Ovary (tissue), 9 donors: Measurements from ENCODE around the gene OR13C8. TPM values are rescaled to one million over a fixed set of nuclear protein-coding genes. Genes with fewer than 3 reads are reported as not detected.

Experiments
- polyA plus RNA-seq, 2 donors: library from polyadenylated mRNA; stranded (reverse); fragments of 200-250 nt in 1 of 2; fragments of 350-450 nt in 1 of 2; fragmentation: Illumina TruSeq in 1 of 2; extraction: RNeasy Lipid Tissue Mini Kit (QIAGEN cat#74804) in 1 of 2; gene quantifications; one replicate each; pipeline ENCODE4 v1.2.3, GENCODE V29; 2013 to 2014
- total RNA-seq, 7 donors: library from RNA; depleted of rRNA in 2 of 7; stranded (reverse); fragments of >200 nt in 2 of 7; fragmentation: NEBNext Ultra II Directional in 3 of 7; extraction: Animal tissue kit (Norgen Biotek cat#: 25700) in 3 of 7; gene quantifications; one replicate each; pipeline versions ENCODE4 v1.1.0 to v1.2.4, GENCODE V29; 2016 to 2023
- donor health status: DM: no; HTN: no; CAD: no; lungs with moderate emphysema.
- donor health status: DM: no; HTN: no; CAD: no.
- donor health status: Bipolar disorder and iron deficiency.
- donor health status: DM: yes; HTN: yes; CAD: no.
- donor health status: DM: no; HTN: no; CAD: no.
- donor health status: DM: yes; HTN: yes; CAD: no.

Gene OR13C8
- total and polyA plus RNA-seq, 9 donors, result not detected

Other genes with a start within 250 kb of the OR13C8 start
- gene OR13F1, start 64.9 kb upstream of the OR13C8 start, total RNA-seq, result not detected
- not detected for gene OR13F1, start 64.9 kb upstream of the OR13C8 start, polyA plus RNA-seq
- not detected for gene OR13C4, start 42.0 kb upstream of the OR13C8 start, total RNA-seq
- gene OR13C4, start 42.0 kb upstream of the OR13C8 start, polyA plus RNA-seq, result not detected
- not detected for gene OR13C3, start 32.3 kb upstream of the OR13C8 start, total RNA-seq
- not detected for gene OR13C3, start 32.3 kb upstream of the OR13C8 start, polyA plus RNA-seq
- not detected for gene OR13C5, start 30.2 kb downstream of the OR13C8 start, total RNA-seq
- not detected for gene OR13C5, start 30.2 kb downstream of the OR13C8 start, polyA plus RNA-seq
- gene OR13C2, start 36.5 kb downstream of the OR13C8 start, total RNA-seq, result not detected
- not detected for gene OR13C2, start 36.5 kb downstream of the OR13C8 start, polyA plus RNA-seq
- not detected for gene OR13C9, start 49.0 kb downstream of the OR13C8 start, total RNA-seq
- gene OR13C9, start 49.0 kb downstream of the OR13C8 start, polyA plus RNA-seq, result not detected
- not detected for gene OR13D1, start 125.3 kb downstream of the OR13C8 start, total RNA-seq
- gene OR13D1, start 125.3 kb downstream of the OR13C8 start, polyA plus RNA-seq, result not detected
- gene NIPSNAP3A, start 178.5 kb downstream of the OR13C8 start, total RNA-seq, result 10 to 100 TPM; 12.6 to 22.8 (median 17.4) TPM
- 10 to 100 TPM; 16.0 to 20.7 TPM for gene NIPSNAP3A, start 178.5 kb downstream of the OR13C8 start, polyA plus RNA-seq
- 1 to 10 TPM; 2.9 to 7.1 (median 6.0) TPM for gene NIPSNAP3B, start 195.0 kb downstream of the OR13C8 start, total RNA-seq
- gene NIPSNAP3B, start 195.0 kb downstream of the OR13C8 start, polyA plus RNA-seq, result 1 to 10 TPM; 3.1 to 5.4 TPM